HG03575 (cell line): Measurements from ENCODE around the gene TPSG1.

Experiments
- ATAC-seq: cut with Tn5 transposase; IDR thresholded peaks from one replicate; pipeline ENCODE4 v1.9.1; 2021; ENCODE audit not compliant: unreplicated experiment, insufficient number of reproducible peaks, low FRiP score; ENCODE audit errors: extremely low read depth

TPSG1 gene

GRCh38 chr16:1218930-1219611 is 6.0 kb downstream of the TPSG1 start:
- no peak for ATAC-seq

DNA sequence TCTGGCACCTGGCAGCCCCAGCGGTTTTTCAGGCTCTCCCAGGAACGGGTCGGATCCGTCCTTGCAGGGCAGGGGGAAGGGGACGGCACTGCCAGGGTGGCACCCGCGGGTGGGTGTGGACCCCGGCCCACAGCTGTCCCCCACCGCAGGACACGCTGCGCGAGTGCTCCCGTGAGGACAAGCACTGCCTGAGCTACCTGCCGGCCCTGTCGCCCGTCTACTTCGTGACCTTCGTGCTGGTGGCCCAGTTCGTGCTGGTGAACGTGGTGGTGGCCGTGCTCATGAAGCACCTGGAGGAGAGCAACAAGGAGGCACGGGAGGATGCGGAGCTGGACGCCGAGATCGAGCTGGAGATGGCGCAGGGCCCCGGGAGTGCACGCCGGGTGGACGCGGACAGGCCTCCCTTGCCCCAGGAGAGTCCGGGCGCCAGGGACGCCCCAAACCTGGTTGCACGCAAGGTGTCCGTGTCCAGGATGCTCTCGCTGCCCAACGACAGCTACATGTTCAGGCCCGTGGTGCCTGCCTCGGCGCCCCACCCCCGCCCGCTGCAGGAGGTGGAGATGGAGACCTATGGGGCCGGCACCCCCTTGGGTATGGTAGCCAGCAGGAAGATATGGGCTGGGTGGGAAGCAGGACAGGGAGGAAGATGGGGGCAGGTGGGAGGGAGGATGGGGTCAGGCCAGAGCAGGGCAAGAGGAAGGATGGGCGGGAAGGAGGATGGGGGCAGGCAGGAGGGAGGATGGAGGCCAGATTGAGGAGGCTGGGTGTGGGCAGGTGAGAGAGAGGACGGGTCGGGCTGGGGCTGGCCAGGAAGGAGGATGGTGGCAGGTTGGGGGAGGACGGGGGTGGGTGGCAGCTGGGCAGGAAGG is 6.8 kb downstream of the TPSG1 start:
- no peak for ATAC-seq

DNA sequence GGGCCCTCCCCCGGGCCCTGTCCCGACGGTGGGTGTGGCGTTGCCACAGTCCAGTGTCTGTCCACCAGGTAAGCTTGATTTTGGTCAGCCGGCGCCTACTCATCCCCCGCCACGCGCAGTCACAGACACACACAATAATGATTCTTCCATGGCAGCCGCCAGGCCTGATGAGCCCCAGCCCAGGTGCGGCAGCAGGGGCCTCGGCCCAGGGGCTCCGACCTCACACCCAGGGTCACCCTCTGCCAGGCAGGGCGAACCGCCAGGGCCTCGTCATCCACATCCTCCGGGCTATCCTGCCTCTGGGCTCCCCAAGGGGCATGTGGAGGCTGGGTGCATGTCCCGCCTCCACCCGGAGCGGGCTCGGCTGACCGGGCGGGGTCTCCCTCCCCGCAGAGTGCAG is 7.5 kb downstream of the TPSG1 start:
- ATAC-seq, result no peak

- no peak for ATAC-seq
Observed at GRCh38 chr16:1216681-1217400, 8.2 kb downstream of the TPSG1 start.

DNA sequence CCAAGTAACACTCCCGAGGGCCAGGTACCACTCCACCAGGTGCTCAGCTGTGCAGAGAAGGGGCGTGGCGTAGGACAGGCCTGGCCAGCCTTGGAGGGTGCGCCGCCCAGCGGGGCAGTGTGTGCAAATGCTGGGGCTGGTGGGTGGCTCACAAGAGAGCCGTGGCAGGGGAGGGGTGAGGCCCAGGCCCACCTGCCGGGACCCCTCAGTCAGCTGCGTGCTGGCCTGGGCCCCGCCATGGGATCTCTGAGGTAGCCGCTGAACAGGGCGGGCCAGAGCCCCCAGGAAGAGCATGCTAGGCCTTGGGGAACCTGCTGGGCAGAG is 8.8 kb downstream of the TPSG1 start:
- no peak for ATAC-seq

- no peak for ATAC-seq
Observed at GRCh38 chr16:1215574-1216295, 9.3 kb downstream of the TPSG1 start.

DNA sequence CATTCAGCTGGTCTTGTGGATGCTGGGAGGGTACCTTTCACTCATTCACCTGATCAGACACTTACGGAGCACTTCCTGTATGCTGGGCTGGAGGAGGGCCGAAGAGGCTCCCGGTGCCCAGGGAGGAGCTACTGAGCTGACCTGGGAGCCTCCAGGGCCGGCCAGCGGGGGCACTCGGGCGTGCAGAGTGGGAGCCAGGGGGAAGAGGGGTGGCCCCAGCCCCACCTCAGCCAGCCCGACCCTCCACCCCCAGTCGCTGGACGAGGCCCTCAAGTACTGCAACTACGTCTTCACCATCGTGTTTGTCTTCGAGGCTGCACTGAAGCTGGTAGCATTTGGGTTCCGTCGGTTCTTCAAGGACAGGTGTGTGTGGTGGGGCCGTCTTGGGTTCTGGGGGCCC is 10.3 kb downstream of the TPSG1 start:
- ATAC-seq, result no peak

GRCh38 chr16:1213796-1214372 is 11.2 kb downstream of the TPSG1 start:
- no peak for ATAC-seq

DNA sequence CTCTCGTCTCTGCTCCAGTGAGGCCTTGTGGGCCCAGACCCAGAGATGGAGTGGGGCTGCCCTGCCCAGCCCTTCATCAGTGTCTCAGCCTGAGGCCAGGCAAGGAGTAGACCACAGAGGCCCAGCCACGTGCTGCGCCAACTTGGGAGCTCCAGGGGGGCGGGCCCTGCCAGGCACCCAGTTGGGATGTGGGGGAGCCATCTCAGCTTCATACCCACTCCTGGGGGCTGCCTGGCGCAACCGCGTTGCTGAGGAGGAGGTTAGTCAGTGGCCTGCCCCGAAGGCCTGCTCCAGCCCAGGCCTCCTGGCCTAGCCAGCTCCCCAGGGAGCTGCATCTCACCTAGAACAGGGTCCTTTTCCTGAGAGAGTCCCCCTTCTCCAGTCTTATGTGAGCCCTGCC is 11.8 kb downstream of the TPSG1 start:
- ATAC-seq, result no peak

DNA sequence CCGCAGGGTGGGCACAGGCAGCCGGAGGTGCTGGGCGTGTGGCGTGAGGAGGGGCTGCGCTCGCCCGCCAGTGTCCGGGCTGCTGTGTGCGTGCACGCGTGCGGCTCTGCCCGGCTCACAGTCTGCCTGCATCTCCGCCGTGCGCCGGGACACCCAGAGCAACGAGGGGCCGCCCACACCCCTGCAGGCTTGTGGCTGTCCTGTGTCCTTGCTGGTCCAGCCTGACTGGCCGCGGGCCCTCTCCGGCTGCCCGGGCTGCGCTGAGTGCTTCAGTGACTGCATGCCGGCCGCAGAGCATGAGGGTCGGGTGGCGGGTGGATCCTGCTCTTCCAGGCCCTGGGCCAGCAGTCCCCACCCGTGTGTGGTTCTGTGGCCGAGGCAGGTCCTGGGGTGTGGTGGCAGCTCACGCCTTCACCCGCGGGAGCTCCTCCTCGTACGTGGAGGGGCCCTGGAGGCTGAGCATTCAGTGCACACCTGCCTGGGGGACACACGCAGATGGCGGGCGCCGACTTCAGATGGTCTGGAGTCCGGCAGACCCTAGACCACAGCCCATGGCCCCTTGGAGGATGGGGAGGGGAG is 12.4 kb downstream of the TPSG1 start:
- no peak for ATAC-seq

GRCh38 chr16:1211451-1212268 is 13.4 kb downstream of the TPSG1 start:
- ATAC-seq, result no peak

DNA sequence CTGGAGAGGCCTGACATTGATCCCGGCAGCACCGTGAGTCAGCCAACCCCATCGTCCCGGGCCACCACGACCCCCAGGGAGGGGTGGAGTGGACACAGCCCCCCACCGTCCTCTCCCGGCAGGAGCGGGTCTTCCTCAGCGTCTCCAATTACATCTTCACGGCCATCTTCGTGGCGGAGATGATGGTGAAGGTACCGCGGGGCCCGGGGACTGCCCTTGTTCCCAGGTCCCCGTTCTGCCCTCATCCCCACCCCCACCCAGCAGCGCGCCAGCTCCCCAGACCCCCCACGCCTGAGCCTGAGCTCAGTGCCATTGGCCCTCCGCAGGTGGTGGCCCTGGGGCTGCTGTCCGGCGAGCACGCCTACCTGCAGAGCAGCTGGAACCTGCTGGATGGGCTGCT is 14.6 kb downstream of the TPSG1 start:
- ATAC-seq, result no peak

DNA sequence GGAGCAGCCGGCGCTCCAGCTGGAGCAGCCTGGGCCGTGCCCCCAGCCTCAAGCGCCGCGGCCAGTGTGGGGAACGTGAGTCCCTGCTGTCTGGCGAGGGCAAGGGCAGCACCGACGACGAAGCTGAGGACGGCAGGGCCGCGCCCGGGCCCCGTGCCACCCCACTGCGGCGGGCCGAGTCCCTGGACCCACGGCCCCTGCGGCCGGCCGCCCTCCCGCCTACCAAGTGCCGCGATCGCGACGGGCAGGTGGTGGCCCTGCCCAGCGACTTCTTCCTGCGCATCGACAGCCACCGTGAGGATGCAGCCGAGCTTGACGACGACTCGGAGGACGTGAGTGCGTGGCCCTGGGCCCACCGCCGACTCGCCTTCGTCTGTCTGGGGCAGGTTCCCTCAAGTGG is 16.0 kb downstream of the TPSG1 start:
- ATAC-seq, result no peak

DNA sequence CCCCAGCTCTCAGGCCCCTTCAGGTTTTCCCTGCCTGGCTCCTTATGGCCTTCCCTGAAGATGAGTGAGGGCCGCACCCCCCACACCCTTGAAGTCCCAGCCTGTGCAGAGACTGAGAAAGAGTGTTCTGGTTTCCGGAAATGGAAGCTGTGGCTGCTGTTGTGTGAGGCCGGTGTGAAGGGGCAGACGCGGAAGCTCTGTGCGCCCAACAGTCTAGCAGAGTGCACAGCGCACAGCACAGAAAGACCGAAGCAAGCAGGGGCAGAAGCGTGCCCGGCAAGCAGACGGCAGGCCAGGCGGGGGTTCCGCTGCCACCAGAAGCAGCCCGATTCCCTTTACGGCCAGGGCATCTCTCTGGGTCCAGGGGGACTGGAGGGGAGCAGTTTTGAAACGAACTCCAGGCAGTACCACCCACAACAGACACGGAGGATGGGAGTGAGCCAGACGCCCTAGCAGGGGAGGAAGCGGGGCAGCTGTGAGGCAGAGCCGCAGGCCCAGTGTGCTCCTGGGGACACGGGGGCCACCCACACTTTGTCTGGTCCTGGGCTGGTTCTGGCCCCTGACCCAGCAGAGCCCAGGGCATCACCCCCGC is 16.7 kb downstream of the TPSG1 start:
- ATAC-seq, result no peak

DNA sequence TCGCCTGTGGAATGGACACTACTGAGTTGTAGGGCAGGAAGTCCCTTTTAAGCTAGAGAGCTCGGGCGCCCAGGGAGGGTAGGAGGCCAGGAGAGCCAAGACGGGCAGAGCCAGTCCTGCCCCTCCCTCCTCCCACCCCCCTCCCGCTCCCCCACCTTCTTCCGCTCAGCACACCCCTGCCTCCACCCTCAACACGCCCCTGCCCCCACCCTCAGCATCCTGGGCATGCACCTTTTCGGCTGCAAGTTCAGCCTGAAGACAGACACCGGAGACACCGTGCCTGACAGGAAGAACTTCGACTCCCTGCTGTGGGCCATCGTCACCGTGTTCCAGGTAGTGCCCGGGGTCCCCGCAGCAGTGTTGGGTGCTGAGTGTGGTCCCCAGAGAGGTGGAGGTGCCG is 18.3 kb downstream of the TPSG1 start:
- ATAC-seq, result no peak

DNA sequence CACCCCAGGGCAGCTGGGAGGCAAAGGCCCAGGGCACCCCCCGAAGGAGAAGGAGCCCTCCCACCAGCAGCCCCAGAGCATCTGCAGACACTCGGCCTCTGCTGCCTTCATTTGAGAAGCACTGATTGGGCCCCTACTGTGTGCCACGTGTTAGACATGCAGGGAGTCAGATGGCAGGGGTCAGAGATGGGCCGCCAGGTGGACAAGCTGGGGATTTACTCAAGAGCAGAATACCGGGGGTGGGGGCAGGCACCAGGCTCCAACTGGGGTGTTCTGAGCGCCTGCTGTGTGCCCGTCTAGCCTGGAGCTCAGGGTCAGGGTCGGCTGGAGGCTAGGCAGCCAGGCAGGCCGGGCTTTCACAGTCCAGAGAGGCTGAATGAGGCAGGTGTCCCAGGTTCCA is 18.7 kb downstream of the TPSG1 start:
- ATAC-seq, result no peak

DNA sequence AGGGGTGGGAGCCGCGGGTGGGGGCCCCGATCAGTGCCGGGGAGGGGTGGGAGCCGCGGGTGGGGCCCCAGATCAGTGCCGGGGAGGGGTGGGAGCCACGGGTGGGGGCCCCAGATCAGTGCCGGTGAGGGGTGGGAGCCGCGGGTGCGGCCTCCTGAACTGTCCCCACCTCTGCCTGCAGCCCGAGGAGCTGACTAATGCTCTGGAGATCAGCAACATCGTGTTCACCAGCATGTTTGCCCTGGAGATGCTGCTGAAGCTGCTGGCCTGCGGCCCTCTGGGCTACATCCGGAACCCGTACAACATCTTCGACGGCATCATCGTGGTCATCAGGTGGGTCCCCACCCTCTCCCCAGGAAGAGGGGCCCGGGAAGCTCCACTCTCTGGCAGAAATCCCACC is 20.1 kb downstream of the TPSG1 start:
- no peak for ATAC-seq

DNA sequence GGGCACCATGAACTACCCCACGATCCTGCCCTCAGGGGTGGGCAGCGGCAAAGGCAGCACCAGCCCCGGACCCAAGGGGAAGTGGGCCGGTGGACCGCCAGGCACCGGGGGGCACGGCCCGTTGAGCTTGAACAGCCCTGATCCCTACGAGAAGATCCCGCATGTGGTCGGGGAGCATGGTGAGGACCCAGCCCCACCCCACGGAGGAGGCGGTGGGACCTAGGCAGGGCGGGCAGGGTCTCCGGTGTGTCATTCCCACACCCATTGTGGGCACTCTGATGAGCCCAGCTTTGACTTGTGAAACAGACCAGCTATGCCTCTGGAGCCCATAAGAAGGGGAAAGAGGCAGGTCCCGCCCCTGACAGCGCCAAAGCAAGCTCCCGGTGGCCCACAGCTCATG is 22.8 kb downstream of the TPSG1 start:
- ATAC-seq, result no peak
